T-helper 2 cell (primary cell): ENCODE results near the gene ZMIZ1.

Experiments
- DNase-seq, 5 experiments: peaks; one replicate each; pipeline versions ENCODE4 v3.0.0 to v3.0.0-alpha.2; 2012 to 2022

ZMIZ1 gene

GRCh38 chr10:79219322-79219957 is 150.7 kb downstream of the ZMIZ1 start:
- no peak for DNase-seq

- DNase-seq = no peak
These were observed 151.5 kb downstream of the ZMIZ1 start for GRCh38 chr10:79220307-79220706.

DNA sequence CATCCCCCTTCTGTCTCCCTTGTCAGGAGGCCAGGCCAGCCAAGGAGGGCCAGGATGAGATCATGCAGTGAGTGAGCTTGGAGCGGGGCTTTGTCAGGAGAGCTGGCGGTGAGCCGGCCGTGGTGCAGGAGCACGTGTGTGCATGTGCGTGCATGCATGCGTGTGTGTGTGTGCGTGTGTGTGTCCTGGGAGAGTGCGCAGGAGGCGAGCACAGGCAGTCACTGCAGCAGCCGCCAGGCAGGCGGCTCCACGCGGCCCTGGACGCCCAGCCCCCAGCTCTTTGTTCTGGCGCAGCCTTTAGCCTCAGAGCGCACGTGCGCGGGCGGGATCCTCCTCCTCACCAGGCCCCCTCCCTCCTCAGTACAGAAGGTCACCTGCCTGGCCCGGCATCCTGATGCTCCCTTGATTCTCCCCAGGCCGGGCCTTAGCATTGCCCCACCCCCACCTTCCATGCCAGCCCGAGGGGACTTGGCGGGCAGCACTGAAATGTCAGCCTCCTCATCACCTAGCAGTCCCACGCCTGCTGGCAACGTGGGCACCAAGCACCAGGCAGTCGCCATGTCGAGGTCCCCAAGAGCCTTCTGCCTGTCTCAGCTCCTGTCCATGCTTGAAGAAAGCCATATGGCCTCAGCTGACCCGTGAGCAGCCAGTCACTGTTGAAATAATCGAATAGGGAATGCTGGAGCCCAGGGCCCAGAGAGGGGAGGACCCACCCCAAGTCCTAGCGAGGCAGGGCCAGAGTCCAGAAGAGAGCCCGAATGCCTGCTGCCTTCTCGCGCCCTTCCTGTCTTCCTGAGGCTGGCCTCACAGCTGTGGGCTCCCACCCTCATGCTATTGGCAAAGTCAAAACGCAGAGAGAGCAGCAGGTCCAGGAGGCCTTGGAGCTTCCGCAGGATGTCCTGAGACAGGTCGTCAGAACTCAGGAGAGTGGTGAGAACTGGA is 152.6 kb downstream of the ZMIZ1 start:
- no peak for DNase-seq

GRCh38 chr10:79222186-79222585 is 153.4 kb downstream of the ZMIZ1 start:
- DNase-seq = no peak

- no peak for DNase-seq
These were observed 154.6 kb downstream of the ZMIZ1 start for GRCh38 chr10:79223091-79224048.

DNA sequence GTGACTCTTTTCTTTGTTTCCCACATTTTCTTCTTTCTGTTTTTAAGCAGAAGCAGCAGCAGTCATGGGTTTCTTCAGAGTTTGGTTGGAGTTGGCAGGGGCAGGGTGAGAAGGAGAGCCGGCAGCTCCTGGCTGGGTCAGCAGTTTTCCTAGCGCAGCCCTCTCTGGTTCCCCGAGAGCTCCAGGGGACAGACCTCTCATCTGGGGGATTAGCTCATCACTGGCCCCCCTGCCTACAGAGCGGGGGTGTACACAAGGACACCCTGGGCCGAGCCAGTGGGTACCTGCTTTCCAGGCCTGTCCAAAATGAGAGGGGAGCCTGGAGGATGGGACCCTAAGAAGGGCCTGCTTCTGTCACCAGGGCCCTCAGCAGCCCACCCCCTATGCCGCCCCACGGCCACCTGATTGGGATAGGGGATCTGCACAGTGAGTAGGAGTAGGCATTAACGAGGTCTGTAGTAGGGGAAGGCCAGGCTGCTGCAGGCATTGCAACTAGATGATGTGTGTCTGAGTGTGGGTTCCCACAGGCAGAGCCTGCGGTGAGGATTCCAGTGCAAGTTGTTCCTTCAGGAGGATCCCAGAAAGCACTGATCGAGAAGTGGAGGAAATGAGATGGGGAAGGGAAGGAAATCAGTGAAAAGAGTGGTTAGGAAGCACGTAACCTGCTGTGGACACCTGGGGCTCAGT is 155.6 kb downstream of the ZMIZ1 start:
- no peak for DNase-seq

- no peak for DNase-seq
These were observed 156.2 kb downstream of the ZMIZ1 start for GRCh38 chr10:79224992-79225391.

- DNase-seq = no peak
These were observed 157.9 kb downstream of the ZMIZ1 start for GRCh38 chr10:79226391-79227245.

DNA sequence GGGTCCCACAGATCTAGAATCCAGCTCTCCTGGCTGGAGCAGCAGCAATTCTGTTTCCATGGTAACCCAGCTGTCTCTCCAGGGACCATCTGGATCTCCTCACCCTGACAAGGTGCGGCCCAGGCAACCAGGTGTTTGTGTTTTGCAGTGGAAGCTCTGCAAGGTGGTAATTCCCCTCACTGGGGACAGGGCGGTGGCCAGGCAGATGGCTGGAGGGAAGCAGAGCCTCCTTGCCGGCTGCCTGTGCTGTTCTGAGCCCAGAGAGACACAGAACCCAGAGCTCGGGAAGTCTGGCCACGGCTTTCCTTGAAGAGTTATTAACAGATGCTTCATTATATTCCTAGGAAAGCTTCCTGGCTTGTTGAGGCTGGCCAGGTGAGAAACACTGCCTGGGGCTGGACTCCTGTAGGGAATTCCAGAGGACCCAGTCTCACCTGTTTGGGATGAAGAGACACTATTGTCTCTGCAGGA is 160.3 kb downstream of the ZMIZ1 start:
- DNase-seq = no peak

DNA sequence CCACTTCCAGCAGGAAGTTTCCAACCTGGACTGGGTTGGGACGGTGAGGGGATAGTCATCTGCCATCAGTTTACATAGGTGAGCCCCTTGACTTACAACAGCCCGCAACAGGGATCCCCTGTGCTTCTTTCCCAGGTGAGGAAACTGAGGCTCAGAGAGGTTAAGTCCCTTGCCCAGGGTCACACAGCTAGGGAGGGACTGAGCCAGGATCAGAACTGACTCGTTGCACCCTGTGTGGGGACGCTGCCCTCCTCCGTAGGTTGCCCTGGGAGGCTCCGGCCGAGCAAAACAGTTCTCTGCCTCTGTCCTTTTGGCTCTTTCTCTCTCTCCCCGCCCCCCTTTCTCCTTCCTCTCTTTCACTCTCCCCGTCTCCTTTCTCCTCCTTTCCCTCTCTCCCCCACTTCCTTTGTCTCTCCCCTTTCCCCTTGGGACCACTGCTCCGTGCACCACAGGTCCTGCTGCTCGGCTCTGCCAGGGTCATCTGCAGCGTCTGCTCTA is 161.1 kb downstream of the ZMIZ1 start:
- no peak for DNase-seq

- DNase-seq = no peak
These were observed 161.6 kb downstream of the ZMIZ1 start for GRCh38 chr10:79230328-79230830.

DNA sequence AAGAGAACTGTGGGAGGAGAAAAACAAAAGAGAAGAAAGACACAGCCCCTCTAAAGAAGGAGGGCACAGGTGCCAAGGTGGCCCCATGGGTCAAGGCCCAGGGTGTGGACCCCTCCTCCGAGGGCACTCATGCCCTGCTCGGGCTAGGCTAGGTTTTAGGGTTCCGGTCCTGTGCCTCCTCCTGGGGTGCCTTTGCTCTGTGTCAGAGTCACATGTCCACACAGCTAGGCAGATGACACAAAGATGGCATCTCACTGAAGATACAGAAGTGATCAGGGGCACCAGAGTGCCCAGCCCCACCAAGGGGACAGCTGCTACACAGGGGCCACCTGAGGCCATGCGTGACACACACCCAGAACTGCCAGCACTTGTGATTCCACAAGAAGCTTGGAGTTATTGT is 162.1 kb downstream of the ZMIZ1 start:
- DNase-seq = no peak

- DNase-seq = no peak
These were observed 163.1 kb downstream of the ZMIZ1 start for GRCh38 chr10:79231908-79232307.

DNA sequence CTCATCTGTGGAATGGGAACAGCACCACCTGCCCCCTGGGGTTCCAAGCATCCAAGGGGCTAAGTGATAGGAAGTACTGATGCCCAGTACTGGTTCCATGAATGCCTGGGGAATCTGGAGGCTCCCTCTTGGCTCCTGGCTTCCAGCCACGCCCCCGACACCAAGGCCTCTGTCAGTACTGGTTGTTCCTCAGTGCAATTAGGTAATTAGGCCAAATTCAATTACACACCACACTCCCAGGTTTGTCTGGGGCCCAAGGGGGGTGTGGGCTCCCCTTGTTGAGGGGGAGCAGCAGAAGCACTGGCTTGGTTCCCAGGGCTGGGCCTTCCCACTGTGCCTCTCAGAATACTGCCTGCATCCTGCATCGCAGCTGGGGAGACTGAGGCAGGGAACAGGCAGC is 164.1 kb downstream of the ZMIZ1 start:
- DNase-seq = no peak

DNA sequence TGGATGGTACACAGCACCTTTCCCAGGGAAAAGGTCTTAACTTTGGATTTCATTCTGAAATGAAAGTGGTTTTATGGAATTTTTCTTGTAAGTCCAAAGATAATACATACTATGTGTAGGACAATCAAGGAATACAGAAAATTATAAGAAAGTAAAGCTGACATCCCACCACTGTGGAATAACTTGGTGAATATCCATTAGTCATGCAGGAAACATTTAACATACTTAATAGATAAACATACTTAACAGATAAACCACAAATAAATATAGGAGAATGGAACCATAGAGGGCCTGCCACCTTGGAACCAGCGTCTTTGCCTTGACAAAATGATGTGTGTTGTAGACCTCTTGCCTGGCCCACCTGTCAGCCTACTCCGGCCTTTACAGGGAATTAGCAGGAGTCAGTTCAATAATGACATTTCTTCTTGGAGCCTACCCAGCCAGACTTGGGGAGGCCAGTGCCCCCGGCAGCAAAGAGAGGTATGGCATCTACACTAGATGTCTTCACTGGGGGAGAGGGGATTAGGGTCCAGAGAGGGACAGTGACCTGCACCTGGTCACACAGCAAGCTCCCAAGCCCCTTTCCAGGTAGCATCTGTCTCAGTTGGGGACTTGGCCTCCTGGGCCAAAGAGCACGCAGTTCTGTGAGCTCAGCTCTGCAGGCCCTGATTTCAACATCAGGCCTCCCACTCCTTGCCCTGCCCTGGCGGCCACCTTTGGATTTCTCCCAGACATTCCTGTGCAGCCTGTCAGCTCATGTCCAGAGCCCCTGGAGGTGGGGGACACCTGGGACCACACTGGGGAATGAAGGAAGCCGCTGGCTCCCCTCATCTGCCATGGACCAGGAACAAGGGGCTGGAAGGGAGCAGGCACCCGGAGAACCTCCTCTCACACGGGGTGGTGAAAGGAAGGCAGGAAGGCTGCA is 165.9 kb downstream of the ZMIZ1 start:
- no peak for DNase-seq

DNA sequence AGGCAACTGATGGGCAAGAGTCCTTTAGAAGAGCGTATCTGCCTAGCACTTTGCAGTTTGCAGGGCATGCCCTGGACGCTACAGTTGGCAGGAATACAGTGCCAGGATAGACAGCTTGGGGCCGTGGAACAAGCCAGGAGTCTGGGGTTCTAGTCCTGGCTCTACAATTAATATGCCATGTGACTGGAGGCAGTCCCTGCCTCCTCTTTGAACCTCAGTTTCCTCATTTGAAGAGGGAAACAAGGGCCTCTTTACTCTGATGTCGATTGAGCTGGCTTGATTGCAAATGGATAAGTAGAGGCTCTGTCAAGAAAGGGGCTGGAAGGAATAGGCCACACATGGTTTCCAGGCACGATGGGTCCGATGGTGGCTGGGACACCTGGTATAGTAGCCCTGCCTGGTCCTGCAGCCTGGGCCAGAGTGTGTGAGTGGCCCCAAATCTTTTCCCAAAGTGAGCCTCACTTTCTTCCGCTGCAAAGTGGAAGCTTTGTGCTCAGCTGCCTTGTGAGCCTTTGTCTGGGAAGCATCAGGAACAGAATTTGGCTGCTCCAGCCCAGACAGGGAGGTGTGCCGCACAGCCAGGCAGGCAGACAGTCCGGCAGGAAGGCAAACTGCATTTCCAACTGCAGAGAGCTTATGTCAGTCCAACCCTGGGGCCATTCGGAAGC is 167.1 kb downstream of the ZMIZ1 start:
- no peak for DNase-seq

DNA sequence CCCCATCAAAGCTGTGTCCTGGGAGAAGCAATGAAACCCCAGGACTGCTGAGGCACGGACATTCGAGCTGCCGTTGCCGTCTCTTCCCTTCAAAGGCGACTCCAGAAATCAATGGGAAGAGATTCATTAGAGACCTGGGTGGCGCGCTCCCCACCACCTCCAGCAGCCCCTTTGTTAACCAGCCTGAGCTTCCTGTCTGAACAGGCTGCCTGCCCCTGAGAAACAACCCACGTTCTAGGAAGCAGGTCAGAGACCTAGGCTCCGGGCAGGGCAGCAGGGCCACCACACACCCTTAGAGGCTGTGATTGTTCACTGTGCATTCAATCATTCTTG is 167.6 kb downstream of the ZMIZ1 start:
- DNase-seq = no peak

DNA sequence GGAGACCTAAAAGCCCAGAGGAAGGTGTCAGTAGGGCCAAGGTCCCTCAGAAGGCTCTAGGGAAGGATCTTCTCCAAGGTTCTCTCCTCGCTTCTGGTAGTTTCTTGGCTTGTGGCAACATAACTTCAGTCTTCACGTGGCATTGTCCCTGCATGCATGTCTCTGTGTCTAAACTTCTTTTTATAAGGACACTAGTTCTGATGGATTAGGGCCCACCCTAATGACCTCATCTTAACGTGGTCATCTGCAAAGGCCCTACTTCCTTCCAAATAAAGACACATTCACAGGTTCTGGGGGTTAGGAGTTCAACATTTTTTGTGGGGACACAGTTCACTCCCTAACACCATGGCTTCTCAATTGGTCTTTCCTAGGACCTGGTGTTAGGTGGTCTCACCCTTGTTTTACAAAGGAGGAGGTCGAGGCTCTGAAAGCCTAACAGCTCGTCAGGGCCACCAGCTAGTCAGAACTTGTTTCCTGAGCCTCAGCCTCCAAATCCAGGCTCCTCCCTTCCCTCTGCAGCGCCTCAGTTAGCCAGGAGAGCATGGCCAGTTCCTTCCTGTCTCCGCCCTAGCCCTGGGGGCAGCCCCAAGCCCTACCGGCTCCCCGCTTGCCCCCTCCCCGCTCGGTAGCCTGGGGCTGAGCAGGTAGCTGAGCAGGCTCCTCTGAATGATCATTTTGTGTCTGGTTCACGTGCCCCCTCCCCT is 168.8 kb downstream of the ZMIZ1 start:
- no peak for DNase-seq

- no peak for DNase-seq
These were observed 169.4 kb downstream of the ZMIZ1 start for GRCh38 chr10:79238158-79238520.
